NCI-H2029 (cell line): ENCODE data around the gene SSTR4.

Experiments used
- DNase-seq: peaks from one replicate; lab custom pipeline; 2025; lab: John Stamatoyannopoulos, UW

SSTR4 gene

DNA sequence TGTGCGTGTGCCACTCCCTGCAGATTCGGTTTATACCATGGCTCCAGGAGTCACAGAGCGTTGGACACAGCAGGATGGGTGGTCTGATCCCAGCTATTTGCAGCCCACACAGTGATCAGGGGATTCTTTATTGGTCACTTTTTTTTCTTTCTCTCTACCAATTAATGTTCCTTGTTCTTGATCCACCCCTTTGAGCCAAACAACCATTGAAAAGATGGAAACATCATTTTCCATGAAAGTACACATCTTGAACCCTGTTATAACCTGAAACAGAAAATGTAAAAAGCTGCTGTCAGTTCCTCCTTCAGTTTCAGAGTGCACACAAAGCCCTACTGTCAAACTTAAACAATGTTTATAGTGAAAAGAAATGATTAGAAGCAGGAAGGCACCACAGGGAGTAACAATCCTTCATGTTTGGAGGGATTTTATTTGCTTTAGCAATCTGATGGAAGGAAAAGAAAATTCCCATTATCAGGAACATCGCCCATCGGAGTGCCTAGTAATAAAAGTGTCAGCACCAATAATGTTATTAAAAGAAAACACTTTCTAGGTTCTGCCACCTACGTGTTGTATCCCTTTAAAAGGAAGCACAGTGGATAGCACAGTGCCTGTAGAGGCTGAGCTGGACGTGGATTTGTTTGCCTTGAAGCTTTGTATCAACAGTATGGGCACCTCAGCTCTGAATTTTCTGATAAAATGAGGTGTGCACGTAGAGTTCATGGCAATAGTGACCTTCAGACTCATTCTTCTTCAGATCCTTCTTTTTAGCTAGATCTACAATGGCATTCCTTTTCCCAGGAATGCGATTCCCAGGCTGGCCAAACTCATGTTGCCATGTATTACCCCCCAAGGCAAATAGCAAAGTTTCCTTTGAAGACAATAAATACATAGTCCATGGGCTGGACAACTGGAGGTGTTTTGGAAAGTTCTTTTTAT lies 30.4 kb downstream of the SSTR4 start:
- DNase-seq: no peak

GRCh38 chr20:23066772-23067171 lies 31.7 kb downstream of the SSTR4 start:
- no peak for DNase-seq

GRCh38 chr20:23068283-23068682 lies 33.2 kb downstream of the SSTR4 start:
- DNase-seq: no peak

DNA sequence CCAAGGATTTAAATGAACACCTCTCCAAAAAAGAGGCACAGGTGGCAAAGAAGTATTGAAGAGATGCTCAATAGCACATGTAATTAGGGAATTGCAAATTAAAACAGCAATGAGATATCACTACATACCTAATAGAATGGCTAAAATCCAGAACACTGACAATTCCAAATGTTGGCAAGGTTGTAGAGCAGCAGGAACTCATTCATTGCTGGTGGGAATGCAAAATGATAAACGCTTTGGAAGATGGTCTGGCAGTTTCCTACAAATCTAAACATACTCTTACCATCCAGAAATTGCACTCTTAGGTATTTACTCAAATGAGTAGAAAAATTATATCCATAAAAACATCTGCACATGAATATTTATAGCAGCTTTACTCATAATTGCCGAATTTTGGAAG lies 34.0 kb downstream of the SSTR4 start:
- DNase-seq: no peak

- no peak for DNase-seq
Measured at GRCh38 chr20:23071398-23071797, 36.3 kb downstream of the SSTR4 start.

- DNase-seq: no peak
Measured at GRCh38 chr20:23071996-23072395, 36.9 kb downstream of the SSTR4 start.

DNA sequence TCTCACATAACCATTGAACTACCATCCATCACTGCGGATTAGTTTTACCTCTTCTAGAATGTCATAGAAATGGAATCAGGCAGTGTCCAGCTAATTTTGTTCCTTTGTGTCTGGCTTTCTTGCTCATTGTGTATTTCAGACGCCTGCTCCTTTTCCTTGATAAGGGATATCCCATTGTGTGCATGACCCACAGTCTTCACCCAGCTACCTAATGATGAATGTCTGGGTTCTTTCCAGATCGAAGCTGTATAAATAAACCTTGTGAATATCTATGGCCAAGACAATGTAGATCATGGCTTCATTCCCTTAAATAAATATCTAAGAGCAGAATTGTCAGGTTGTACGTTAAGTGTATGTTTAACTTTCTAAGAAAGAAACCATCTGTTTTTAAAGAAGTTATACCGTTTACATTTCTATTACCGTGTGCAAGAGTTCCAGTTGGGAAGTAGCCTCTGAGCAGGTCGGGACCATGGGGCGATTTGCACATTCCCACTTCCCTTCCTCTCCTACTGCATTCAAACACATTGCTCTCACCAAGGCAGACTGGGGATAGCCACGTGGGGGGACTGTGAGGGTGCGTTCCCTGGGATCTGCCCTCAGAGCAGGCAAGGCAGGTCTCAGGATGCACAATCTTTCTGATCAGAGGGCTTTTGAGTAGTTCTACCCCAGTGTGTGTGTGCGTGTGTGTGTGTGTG lies 37.9 kb downstream of the SSTR4 start:
- no peak for DNase-seq

- DNase-seq: no peak
Measured at GRCh38 chr20:23074052-23074451, 38.9 kb downstream of the SSTR4 start.

DNA sequence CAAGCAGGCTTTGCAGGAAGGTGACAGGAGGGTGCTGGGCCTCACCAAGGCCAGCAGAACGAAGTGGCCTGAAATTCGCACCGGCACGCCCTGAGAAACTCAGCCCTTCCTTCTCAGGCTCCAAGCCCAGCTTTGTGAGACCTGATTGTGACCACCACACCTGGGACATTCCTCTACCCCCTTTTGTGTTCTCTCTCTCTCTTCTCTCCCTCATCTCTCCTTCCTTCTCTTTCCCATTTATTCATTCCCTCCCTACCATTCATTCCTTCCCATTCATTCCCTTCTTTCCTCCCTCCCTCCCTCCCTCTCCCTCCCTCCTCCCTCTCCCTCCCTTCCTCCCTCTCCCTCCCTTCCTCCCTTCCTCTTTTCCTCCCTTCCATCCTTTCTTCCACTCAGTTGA lies 42.2 kb downstream of the SSTR4 start:
- DNase-seq: no peak

DNA sequence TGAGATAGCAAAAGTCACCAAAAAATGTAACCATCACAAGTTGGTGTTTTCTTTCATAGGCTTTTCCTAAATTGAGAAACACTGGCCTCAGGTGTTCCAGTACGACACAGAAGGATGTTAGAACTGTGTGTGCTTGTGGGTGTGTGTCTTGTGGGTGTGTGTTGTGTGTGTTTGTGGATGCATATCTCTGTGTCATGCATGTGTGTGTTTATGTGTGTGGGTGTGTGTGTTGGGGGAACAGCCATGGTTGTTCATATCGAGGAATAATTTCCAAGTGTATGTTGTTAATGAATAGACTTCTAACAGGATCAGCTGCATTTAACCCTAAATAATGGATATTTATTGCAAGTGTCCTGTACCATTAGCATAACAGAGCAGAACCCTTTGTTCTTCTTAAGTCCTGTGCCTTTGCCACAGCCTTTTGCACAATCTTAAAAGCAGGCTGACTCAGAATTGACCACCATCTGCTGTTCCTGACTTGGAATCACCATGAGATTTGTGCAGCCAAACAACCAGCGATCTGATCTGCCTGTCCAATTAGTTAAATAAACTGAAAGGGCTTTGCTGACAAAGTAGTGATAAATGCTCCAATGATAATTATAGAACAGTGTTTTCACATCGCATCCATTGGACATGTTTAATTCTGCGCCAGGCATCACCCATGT lies 43.4 kb downstream of the SSTR4 start:
- no peak for DNase-seq

DNA sequence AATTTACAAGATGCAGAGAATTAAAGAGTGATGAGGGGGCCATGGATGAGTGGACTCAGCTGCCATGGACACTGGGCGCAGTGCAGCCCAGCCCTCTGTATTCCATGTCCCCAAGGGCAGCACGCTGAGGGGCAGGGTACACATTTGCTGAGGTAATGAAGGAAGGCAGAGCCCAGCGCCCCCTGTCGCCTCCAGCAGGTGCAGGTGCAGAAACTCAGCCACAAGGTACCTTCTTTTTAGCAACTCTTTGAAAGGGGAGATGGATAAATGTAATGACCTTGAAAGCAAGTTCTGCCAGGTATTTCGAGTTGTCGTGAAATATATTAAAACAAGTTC lies 43.9 kb downstream of the SSTR4 start:
- DNase-seq: no peak

- no peak for DNase-seq
Measured at GRCh38 chr20:23079926-23080325, 44.8 kb downstream of the SSTR4 start.

- no peak for DNase-seq
Measured at GRCh38 chr20:23080521-23080920, 45.4 kb downstream of the SSTR4 start.

DNA sequence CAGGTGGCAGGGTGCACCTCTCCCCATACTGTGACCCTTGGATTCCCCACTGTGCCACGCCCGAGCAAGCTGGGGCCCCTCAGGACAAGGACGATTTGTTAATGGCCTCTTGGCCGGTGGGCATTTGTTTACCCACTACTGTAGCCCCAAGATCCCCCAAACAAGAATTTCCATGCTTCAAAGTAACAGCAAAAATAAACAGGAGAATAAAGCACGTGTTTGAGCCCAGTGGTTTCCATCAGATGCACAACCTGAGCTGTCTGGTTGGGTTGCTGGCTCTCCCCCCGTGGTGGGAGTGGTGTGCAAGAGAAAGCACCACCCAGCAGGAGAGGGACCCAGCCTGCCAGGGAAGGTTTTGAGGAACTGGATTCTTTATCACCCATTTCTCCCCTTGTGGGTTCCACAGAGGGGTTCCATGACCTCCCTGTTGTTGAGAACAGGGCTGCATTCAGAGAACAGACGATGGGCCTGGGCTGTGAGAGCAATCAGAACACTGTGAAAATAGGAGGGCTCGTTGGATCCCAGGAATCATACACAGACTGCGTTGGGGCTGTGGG lies 46.2 kb downstream of the SSTR4 start:
- no peak for DNase-seq

DNA sequence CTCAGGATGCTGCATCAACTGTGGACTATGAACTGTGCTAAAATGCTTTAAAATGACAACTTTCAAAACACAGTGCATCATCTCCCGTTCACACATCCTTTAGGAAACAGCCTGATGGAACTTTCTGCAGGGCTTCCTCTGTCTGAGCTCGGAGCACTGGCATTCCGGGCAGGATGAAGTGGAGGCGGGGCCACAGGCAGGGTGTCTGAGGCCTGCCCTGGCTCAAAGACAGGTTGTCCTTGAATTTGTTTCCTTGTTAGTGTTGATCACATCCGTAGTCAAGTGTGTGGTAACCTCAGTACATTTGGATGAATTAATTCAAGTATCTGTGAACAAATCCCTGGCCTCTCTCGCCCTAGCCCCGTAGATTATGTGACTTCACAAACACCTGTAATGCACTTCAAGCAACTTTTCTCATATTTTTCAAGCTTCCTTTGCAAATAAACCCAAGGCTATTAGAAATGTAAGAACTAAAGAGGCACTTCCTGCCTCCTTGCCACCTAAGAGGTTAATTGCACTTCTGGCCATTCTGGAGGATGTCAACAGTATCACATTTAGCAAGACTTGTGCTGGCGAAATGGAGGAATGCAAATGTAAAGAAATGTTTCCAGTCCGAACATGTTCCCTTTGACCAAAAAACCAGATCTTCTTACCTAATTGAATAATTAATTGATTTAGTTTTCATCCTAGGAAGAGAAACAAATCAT lies 47.9 kb downstream of the SSTR4 start:
- peak; percentile 88 for DNase-seq

GRCh38 chr20:23083553-23084220 lies 48.6 kb downstream of the SSTR4 start:
- DNase-seq: no peak

- DNase-seq: no peak
Measured at GRCh38 chr20:23084282-23084844, 49.3 kb downstream of the SSTR4 start.

- DNase-seq: no peak
Measured at GRCh38 chr20:23084845-23085365, 49.8 kb downstream of the SSTR4 start.

GRCh38 chr20:23085436-23086055 lies 50.4 kb downstream of the SSTR4 start:
- DNase-seq: no peak

GRCh38 chr20:23086056-23086566 lies 51.0 kb downstream of the SSTR4 start, which contains the start of gene CD93:
TSS of gene CD93 (minus strand) at chr20:23086324. CDS start at chr20:23086192, 132 bp downstream.
- DNase-seq: no peak
